Nephron progenitor cell (in vitro differentiated cells): ENCODE measurements around the gene PYGB.

Experiments used
- DNase-seq: peaks from one replicate; pipeline ENCODE4 v3.0.0; 2021
- H3K27ac Mint-ChIP-seq: 2 replicates; pipeline ENCODE4 v1.8.0; 2021; ENCODE audit warnings: mild to moderate bottlenecking, moderate library complexity, mixed read lengths
- H3K27me3 Mint-ChIP-seq: 2 replicates; pipeline ENCODE4 v1.8.0; 2021; ENCODE audit warnings: mild to moderate bottlenecking, low read depth, mixed read lengths; ENCODE audit not compliant: poor library complexity
- H3K36me3 Mint-ChIP-seq: 2 replicates; pipeline ENCODE4 v1.8.0; 2021; ENCODE audit warnings: low read depth, mixed read lengths
- H3K4me1 Mint-ChIP-seq: 2 replicates; pipeline ENCODE4 v1.8.0; 2021; ENCODE audit warnings: mixed read lengths
- H3K4me3 Mint-ChIP-seq: 2 replicates; pipeline ENCODE4 v1.8.0; 2021; ENCODE audit warnings: mild to moderate bottlenecking, moderate library complexity, mixed read lengths
- H3K9me3 Mint-ChIP-seq: 2 replicates; pipeline ENCODE4 v1.8.0; 2021; ENCODE audit warnings: mild to moderate bottlenecking, moderate library complexity, mixed read lengths
- TF ChIP-seq, protein P1 (sequence below): fragments of 200-600 bp; sonication (generic); IDR thresholded peaks from 2 replicates; pipeline ENCODE4 v1.5.0; 2021; ENCODE audit warnings: antibody characterized with exemption

The PYGB gene

DNA sequence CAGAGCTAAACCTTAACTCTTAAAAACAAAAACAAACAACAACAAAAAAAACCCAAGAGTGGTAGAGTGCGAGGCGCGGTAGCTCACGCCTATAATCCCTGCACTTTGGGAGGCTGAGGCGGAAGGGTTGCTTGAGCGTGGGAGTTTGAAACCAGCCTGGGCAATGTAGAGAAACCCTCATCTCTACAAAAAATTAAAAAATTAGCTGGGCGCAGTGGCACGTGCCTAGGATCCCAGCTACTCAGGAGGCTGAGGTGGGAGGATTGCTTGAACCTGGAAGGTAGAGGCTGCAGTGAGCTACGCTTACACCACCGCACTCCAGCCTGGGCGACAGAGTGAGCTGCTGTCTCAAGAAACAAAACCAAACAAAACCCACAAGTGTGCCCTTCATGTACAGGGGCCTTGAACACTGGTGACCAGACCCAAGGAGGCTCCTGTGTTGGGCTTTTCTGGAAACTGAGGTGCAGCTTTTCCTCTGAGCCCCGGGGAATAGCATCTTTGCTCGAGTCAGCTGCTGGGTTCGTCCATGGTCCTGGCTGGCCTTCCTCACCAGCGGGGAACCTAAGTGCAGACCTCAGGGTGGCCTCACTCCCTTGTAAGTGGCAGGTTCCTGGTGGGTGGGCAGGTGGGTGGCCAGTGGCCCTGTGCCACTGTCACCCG, 39.9 kb downstream of the PYGB start:
- H3K27me3 Mint-ChIP-seq, result peaks cover 2% of the 10 kb centered on the region
- H3K36me3 Mint-ChIP-seq, result peaks cover 43% of the 10 kb centered on the region
- H3K4me1 Mint-ChIP-seq, result peaks cover 17% of the 10 kb centered on the region
- TF ChIP-seq, protein P1, sequence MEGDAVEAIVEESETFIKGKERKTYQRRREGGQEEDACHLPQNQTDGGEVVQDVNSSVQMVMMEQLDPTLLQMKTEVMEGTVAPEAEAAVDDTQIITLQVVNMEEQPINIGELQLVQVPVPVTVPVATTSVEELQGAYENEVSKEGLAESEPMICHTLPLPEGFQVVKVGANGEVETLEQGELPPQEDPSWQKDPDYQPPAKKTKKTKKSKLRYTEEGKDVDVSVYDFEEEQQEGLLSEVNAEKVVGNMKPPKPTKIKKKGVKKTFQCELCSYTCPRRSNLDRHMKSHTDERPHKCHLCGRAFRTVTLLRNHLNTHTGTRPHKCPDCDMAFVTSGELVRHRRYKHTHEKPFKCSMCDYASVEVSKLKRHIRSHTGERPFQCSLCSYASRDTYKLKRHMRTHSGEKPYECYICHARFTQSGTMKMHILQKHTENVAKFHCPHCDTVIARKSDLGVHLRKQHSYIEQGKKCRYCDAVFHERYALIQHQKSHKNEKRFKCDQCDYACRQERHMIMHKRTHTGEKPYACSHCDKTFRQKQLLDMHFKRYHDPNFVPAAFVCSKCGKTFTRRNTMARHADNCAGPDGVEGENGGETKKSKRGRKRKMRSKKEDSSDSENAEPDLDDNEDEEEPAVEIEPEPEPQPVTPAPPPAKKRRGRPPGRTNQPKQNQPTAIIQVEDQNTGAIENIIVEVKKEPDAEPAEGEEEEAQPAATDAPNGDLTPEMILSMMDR, result no peak
- no peak overlapping the region for H3K4me3 Mint-ChIP-seq
- no peaks in the 10 kb centered on the region for H3K9me3 Mint-ChIP-seq
- no peak for DNase-seq
- H3K27ac Mint-ChIP-seq, result peak overlapping the region; percentile 54

DNA sequence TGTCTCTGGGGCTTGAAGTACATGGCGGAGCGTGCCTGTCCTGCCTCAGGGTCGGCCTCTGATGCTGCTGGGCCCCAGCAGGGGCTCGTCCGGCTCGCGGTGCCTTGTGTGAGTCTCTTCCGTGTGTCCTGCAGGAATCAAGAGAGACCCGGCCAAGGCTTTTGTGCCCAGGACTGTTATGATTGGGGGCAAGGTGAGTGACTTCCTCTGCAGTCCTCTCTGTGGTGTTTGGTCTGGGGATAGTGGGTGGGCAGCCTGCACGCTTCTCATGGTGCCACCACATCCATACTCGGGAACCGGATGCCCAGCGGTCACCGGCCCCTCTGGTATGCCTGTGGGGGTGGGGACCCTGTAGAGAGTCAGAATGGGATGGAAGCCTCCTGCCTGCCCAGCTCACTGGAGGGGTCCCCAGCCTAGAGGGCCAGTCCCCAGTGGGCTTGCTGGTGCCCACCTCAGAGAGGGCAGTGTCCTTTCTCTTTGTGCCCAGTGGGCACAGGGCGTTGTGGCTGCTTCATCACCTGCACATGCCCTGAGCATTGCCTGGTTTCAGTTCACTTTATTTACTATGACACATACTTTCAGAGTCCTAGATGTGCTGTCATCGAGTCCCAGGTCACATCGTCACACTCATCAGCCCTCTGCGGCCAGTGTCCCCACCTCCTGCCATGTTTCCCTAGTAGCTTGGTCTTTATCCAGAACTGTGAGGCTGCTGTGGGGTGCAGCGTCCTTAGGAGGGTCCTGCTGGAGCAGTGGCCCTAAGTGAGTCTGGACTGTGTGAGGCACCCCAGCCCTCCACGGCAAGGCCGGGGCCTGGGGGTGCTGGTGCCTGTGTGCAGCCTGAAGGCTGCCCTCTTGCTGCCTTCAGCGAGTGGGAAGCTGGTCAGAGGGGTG, 40.7 kb downstream of the PYGB start:
- Mint-ChIP-seq H3K4me3 (no peak overlapping the region), H3K4me1 (peaks cover 17% of the 10 kb centered on the region), H3K27me3 (peaks cover 2% of the 10 kb centered on the region), H3K9me3 (no peaks in the 10 kb centered on the region), H3K36me3 (peaks cover 47% of the 10 kb centered on the region), H3K27ac (no peak overlapping the region)
- TF ChIP-seq, protein P1, result no peak
- DNase-seq, result no peak

DNA sequence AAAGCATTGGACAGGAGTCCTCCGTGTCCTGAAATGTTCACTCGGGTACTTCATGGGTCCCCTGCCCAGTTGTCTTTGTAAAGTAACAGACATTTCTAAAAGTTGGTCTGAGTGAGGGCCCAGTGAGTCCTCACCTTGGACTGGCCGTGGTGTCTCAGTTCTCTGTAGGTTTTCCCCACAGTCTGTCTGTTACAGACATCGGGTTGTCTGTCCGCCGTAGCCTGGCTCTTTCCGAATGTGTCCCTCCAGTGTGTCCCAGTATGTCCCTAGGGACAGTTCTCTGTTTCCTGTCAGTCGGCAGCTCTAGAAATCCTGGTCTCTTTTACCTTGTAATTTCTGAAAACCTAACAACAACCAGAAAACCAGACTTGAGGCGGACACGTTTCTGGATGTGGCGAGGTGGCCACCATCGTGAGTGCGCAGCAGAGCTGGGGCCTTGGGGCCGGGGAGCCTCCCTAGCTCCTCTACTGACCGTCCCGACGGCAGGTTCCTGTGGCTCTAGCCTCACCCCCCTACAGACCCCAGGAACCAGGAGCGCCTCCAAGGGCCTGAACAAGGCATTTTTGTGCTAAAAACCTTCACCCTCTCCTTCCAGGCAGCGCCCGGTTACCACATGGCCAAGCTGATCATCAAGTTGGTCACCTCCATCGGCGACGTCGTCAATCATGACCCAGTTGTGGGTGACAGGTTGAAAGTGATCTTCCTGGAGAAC, 42.2 kb downstream of the PYGB start:
- Mint-ChIP-seq H3K36me3 (peaks cover 42% of the 10 kb centered on the region), H3K4me1 (peaks cover 17% of the 10 kb centered on the region), H3K27me3 (peaks cover 2% of the 10 kb centered on the region), H3K27ac (peak overlapping the region; percentile 95), H3K4me3 (no peak overlapping the region), H3K9me3 (no peaks in the 10 kb centered on the region)
- DNase-seq, result no peak
- TF ChIP-seq, protein P1, result no peak

DNA sequence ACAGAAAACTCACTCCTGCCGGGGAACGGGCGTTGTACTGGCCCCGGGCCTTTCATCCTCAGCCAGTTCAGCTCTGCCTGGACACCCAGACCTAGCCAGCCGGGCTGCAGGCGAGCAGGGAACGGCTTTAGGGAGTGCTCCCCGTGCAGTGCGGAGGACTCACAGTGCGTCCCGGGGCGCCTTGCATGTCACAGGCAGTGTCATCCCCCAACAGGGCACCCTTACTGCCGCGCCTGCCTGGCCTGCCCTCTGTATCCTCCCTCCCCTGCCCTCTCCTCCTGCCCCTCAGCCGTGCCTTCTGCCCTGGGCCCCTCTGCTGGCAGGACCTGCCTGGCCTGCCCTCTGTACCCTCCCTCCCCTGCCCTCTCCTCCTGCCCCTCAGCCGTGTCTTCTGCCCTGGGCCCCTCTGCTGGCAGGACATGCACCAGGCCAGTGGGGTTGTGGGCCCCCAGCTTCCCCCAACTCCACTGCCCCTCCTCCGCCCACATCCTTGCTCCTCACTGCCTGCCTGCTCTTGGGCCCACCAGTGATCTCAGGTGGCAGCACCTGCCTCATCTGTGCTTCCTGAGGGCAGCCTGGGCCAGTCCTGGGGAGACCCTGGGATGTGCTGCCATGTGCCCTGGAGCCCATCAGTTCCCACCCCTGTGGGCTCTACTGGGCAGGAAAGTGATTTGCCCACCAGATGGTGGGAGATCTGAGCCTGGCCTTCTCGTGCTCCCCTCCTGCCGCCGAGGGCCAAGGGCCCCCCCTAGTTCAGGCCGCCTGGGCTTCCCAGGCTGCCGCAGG, 43.0 kb downstream of the PYGB start:
- no peak overlapping the region for H3K4me3 Mint-ChIP-seq
- H3K27ac Mint-ChIP-seq, result no peak overlapping the region
- H3K36me3 Mint-ChIP-seq, result peaks cover 34% of the 10 kb centered on the region
- TF ChIP-seq, protein P1, result no peak
- no peaks in the 10 kb centered on the region for H3K9me3 Mint-ChIP-seq
- no peaks in the 10 kb centered on the region for H3K27me3 Mint-ChIP-seq
- peaks cover 10% of the 10 kb centered on the region for H3K4me1 Mint-ChIP-seq
- DNase-seq, result no peak

DNA sequence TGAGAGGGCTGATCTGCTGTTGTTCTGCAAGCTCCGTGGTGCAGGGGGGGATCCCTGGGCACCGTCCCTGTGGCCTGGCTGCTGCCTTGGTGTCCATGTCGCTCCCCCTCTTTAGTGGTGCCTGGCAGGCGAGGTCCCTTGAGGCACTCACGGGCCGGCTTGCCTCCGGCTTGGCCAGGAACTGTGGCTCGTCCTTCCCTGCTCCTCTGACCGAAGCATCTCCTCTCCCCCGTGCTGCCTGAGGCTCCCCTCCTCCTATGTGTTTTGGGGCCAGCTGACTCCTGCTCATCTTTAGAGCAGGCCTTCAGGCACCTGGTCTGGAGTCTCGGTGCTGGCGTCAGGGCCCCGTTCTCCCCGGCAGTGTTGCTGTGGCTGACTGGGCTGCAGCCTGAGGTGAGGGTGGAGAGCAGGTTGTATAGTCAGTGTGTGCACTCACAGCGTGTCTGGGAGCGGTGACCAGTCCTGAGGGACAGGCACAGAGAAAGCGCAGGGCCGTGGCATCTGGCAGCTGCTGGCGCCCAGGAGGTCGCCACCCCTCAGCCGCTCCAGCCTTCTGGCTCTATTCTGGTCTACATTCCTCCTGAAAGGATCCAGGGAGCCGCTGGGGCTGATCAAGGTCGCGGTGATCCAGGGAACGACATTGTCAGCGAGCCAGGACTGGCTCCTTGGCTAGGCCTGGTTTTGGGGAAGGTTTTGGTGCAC, 43.7 kb downstream of the PYGB start:
- DNase-seq, result no peak
- Mint-ChIP-seq H3K27me3 (no peaks in the 10 kb centered on the region), H3K9me3 (no peaks in the 10 kb centered on the region), H3K36me3 (peaks cover 27% of the 10 kb centered on the region), H3K27ac (peak overlapping the region; percentile 81), H3K4me3 (no peak overlapping the region), H3K4me1 (peaks cover 10% of the 10 kb centered on the region)
- TF ChIP-seq, protein P1, result no peak
